Chondrocyte (in vitro differentiated cells): Measurements from ENCODE around the gene SARM1. TPM values are rescaled to one million over a fixed set of nuclear protein-coding genes. Genes with fewer than 3 reads are reported as not detected.

ENCODE experiments used
- DNase-seq: peaks from one replicate; pipeline ENCODE4 v3.0.0; 2021; ENCODE audit warnings: mixed read lengths, low spot score
- H3K27ac Mint-ChIP-seq: one replicate; pipeline ENCODE4 v1.8.0; 2021; ENCODE audit warnings: mild to moderate bottlenecking, moderate library complexity, mixed read lengths; ENCODE audit not compliant: unreplicated experiment
- H3K27me3 Mint-ChIP-seq: 2 replicates; pipeline ENCODE4 v1.8.0; 2021; ENCODE audit warnings: low read depth, mixed read lengths
- H3K36me3 Mint-ChIP-seq: 2 replicates; pipeline ENCODE4 v1.8.0; 2021; ENCODE audit warnings: low read depth, mixed read lengths
- H3K4me1 Mint-ChIP-seq: 2 replicates; pipeline ENCODE4 v1.8.0; 2021; ENCODE audit warnings: low read depth, mild to moderate bottlenecking, mixed read lengths
- H3K4me3 Mint-ChIP-seq: one replicate; pipeline ENCODE4 v1.8.0; 2021; ENCODE audit warnings: mild to moderate bottlenecking, moderate library complexity, mixed read lengths; ENCODE audit not compliant: unreplicated experiment
- H3K9me3 Mint-ChIP-seq: 2 replicates; pipeline ENCODE4 v1.8.0; 2021; ENCODE audit warnings: low read depth, mixed read lengths
- total RNA-seq: library from RNA; stranded (reverse); gene quantifications from 3 replicates; pipeline ENCODE4 v1.2.1, GENCODE V29; 2021
- TF ChIP-seq, protein P1 (sequence below): fragments of 200-600 bp; sonication (generic); IDR thresholded peaks from 2 replicates; pipeline ENCODE4 v1.5.0; 2021; ENCODE audit warnings: antibody characterized with exemption, mild to moderate bottlenecking, moderate library complexity

Gene SARM1
- total RNA-seq, 1 donor from 2014 or later = 24.1 TPM

DNA sequence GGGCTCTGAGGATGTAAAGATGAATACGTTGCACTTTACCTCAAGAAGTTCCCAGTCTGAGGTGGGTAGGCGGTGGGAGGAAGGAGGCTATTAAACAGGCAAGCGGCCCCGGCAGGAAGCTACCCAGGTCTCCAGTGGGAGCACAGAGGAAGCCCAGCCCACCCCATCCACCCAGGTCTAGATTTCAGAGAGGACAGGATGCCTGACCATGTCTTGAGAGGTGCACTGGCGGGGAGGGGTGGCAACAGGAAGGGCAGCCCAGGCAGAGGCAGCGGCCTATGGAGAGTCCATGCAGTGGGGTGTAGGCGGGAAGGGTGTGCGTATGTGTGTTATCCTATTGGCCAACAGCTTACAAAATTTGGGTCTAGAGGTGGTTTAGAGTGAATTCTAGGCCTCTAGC is 13.9 kb downstream of the SARM1 start:
- no peak overlapping the region for H3K4me3 Mint-ChIP-seq
- peaks cover 27% of the 10 kb centered on the region for H3K36me3 Mint-ChIP-seq
- no peaks in the 10 kb centered on the region for H3K27me3 Mint-ChIP-seq
- peak; percentile 66 for DNase-seq
- no peaks in the 10 kb centered on the region for H3K4me1 Mint-ChIP-seq
- H3K27ac Mint-ChIP-seq = no peak overlapping the region
- no peaks in the 10 kb centered on the region for H3K9me3 Mint-ChIP-seq
- TF ChIP-seq, protein P1, sequence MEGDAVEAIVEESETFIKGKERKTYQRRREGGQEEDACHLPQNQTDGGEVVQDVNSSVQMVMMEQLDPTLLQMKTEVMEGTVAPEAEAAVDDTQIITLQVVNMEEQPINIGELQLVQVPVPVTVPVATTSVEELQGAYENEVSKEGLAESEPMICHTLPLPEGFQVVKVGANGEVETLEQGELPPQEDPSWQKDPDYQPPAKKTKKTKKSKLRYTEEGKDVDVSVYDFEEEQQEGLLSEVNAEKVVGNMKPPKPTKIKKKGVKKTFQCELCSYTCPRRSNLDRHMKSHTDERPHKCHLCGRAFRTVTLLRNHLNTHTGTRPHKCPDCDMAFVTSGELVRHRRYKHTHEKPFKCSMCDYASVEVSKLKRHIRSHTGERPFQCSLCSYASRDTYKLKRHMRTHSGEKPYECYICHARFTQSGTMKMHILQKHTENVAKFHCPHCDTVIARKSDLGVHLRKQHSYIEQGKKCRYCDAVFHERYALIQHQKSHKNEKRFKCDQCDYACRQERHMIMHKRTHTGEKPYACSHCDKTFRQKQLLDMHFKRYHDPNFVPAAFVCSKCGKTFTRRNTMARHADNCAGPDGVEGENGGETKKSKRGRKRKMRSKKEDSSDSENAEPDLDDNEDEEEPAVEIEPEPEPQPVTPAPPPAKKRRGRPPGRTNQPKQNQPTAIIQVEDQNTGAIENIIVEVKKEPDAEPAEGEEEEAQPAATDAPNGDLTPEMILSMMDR = no peak

DNA sequence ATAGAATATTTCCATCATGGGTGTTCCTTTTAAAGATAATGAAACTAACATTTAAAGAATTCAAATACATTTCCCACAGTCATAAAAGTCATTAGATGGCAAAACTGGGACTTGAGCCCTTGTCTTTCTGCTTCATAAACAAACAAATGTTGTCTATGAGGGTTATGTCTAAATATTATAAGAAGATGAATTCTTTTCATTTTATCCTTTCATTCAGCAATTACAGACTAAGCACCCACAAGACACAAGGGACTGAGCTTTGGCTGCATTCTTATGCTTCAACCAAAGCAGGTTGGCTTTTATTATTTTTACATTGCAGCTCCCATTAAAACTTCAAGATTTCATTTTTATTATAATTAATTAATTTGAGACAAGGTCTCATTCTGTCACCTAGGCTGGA is 14.9 kb downstream of the SARM1 start:
- H3K27ac Mint-ChIP-seq = no peak overlapping the region
- H3K9me3 Mint-ChIP-seq = no peaks in the 10 kb centered on the region
- H3K4me1 Mint-ChIP-seq = no peaks in the 10 kb centered on the region
- peaks cover 35% of the 10 kb centered on the region for H3K36me3 Mint-ChIP-seq
- no peak for DNase-seq
- H3K27me3 Mint-ChIP-seq = no peaks in the 10 kb centered on the region
- no peak overlapping the region for H3K4me3 Mint-ChIP-seq
- TF ChIP-seq, protein P1 = no peak

DNA sequence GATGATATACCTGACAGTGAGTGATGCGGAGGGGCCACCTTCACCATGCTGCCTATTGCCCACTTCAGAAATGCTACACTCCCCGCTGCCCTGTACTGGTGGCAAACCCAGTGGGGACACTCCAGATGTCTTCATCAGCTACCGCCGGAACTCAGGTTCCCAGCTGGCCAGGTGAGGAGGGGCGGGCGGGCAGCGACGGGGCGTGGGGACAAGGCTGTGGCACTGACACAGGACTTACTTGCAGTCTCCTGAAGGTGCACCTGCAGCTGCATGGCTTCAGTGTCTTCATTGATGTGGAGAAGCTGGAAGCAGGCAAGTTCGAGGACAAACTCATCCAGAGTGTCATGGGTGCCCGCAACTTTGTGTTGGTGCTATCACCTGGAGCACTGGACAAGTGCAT is 16.6 kb downstream of the SARM1 start:
- Mint-ChIP-seq H3K36me3 (peaks cover 32% of the 10 kb centered on the region), H3K27ac (no peak overlapping the region), H3K9me3 (no peaks in the 10 kb centered on the region), H3K4me1 (no peaks in the 10 kb centered on the region), H3K4me3 (no peak overlapping the region), H3K27me3 (no peaks in the 10 kb centered on the region)
- DNase-seq = no peak
- TF ChIP-seq, protein P1 = no peak

DNA sequence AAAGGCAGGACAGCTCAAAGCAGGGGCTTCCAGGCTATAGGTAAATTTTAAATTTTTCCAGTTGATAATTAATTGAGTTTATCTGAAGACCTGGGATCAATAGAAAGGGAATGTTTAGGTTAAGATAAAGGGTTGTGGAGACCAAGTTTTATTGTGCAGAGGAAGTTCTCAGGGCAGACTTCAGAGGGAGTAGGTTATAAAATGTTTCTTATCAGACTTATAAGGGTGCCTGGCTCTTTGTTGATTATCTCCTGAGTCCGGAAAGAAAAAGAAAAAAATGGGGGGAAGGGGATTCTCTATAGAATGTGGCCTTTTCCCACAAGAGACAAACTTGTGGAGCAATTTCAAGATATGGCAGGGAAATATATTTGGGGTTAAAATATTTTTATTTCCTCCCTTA is 18.6 kb downstream of the SARM1 start:
- H3K27ac Mint-ChIP-seq = no peak overlapping the region
- H3K4me1 Mint-ChIP-seq = no peaks in the 10 kb centered on the region
- H3K27me3 Mint-ChIP-seq = no peaks in the 10 kb centered on the region
- H3K36me3 Mint-ChIP-seq = peaks cover 33% of the 10 kb centered on the region
- no peak overlapping the region for H3K4me3 Mint-ChIP-seq
- no peak for DNase-seq
- TF ChIP-seq, protein P1 = no peak
- H3K9me3 Mint-ChIP-seq = no peaks in the 10 kb centered on the region

DNA sequence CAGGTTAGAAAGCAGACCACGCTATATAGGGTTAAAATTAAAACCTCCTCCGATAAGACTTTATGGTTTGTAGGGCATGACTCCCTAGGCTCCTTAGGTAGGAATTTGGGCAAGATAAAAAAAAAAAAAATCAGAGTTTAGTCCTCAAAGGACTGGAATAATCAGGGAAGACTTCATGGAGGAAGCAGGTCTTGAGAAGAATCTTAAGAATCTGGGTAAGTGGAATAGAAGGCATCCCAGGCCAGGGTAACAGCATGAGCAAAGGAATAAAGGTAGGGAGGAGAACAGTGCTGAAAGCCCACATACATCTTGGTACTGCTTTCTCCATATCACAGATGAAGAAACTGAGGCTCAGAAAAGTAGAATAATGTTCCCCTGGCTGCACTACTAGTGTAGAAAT is 19.1 kb downstream of the SARM1 start:
- H3K9me3 Mint-ChIP-seq = no peaks in the 10 kb centered on the region
- DNase-seq = no peak
- no peak overlapping the region for H3K27ac Mint-ChIP-seq
- TF ChIP-seq, protein P1 = no peak
- no peak overlapping the region for H3K4me3 Mint-ChIP-seq
- H3K36me3 Mint-ChIP-seq = peaks cover 32% of the 10 kb centered on the region
- no peaks in the 10 kb centered on the region for H3K27me3 Mint-ChIP-seq
- no peaks in the 10 kb centered on the region for H3K4me1 Mint-ChIP-seq
